K562 (cell line): ENCODE data around the gene SOX6. TPM values are rescaled to one million over a fixed set of nuclear protein-coding genes. Genes with fewer than 3 reads are reported as not detected.

Source experiments
- ATAC-seq: fragments of 200-7000 bp; cut with Tn5 transposase; 3 replicates; pipeline ENCODE4 v1.9.1; 2020; ENCODE audit warnings: moderate library complexity
- BruUV-seq: library from RNA; stranded (reverse); fragments of 400-500 nt; replicated peaks from 2 replicates; lab custom pipeline; 2021; lab: Mats Ljungman, UMichigan
- CTCF ChIA-PET: fragments of 300-600 bp; formaldehyde crosslinking; extraction: SDS; loops from one replicate; lab custom pipeline; 2021; ENCODE audit warnings: low intra/inter-chr PET ratio; lab: Yijun Ruan, JAX
- POLR2A ChIA-PET: fragments of 300-600, 350-650 bp; sonication (Branson Sonifier 250); formaldehyde crosslinking; extraction: SDS; loops from one replicate; lab custom pipeline; 2021; ENCODE audit warnings: antibody characterized with exemption, inconsistent platforms; lab: Yijun Ruan, JAX
- DNase-seq, 4 experiments: peaks; one replicate each; pipeline versions ENCODE4 v3.0.0 to v3.0.0-alpha.2; 2011 to 2018; ENCODE audit warnings: low spot score in 3 of 4, mixed read lengths in 3 of 4; ENCODE audit errors: extremely low read depth in 1 of 4
- FAIRE-seq: peaks from 2 replicates; lab custom pipeline; 2011; peaks lifted over from hg19 to GRCh38; lab: Jason Lieb, UNC
- H2AFZ ChIP-seq: 2 replicates; pipeline ENCODE4 v1.6.0; 2011; ENCODE audit warnings: low read depth, low read length, control low read depth, inconsistent platforms
- H3K27ac ChIP-seq: fragments of 200-600 bp; 3 replicates; pipeline ENCODE4 v1.8.0; 2011; ENCODE audit warnings: low read depth, mild to moderate bottlenecking, control low read depth, inconsistent platforms, low read length, moderate library complexity, mixed read lengths; ENCODE audit errors: extremely low read depth
- H3K27me3 ChIP-seq, 2 experiments: fragments of 300-600 bp in 1 of 2; 2 replicates in 1 of 2; 3 replicates in 1 of 2; pipeline versions ENCODE4 v1.6.0 to v1.8.0; 2011; ENCODE audit warnings: inconsistent platforms in 2 of 2, low read length in 2 of 2, mild to moderate bottlenecking in 1 of 2, mixed read lengths in 1 of 2, moderate library complexity in 1 of 2; ENCODE audit not compliant: control insufficient read depth in 2 of 2, insufficient read depth in 2 of 2
- H3K36me3 ChIP-seq: fragments of 300-600 bp; 3 replicates; pipeline ENCODE4 v1.8.0; 2011; ENCODE audit warnings: mild to moderate bottlenecking, low read length, inconsistent platforms; ENCODE audit not compliant: control insufficient read depth, insufficient read depth
- H3K4me1 ChIP-seq, 2 experiments: fragments of 200-600 bp in 1 of 2; replicated peaks in 1 of 2; 2 replicates in 1 of 2; 3 replicates in 1 of 2; pipeline versions ENCODE4 v1.5.1 to v1.8.0; 2011; ENCODE audit warnings: inconsistent platforms in 2 of 2, low read length in 2 of 2, mild to moderate bottlenecking in 1 of 2, mixed read lengths in 1 of 2, moderate library complexity in 1 of 2; ENCODE audit not compliant: control insufficient read depth in 2 of 2, insufficient read depth in 2 of 2
- H3K4me2 ChIP-seq: 2 replicates; pipeline ENCODE4 v1.6.1; 2011; ENCODE audit warnings: low read length, control low read depth, inconsistent platforms, mixed read lengths; ENCODE audit not compliant: insufficient read depth
- H3K4me3 ChIP-seq: fragments of 200-600 bp; sonication (generic), shearing (Covaris generic); 2 replicates; pipeline ENCODE4 v1.5.1; 2016; ENCODE audit warnings: control low read depth, inconsistent platforms
- H3K79me2 ChIP-seq: fragments of 200-600 bp; 3 replicates; pipeline ENCODE4 v1.8.0; 2011; ENCODE audit warnings: low read length, inconsistent platforms; ENCODE audit not compliant: control insufficient read depth, insufficient read depth
- H3K9ac ChIP-seq, 2 experiments: 2 replicates each; pipeline versions ENCODE4 v1.6.0 to v1.6.1; 2011; ENCODE audit warnings: low read depth in 2 of 2, low read length in 2 of 2, control low read depth in 1 of 2, inconsistent platforms in 1 of 2, mild to moderate bottlenecking in 1 of 2, mixed read lengths in 1 of 2; ENCODE audit not compliant: insufficient read depth in 1 of 2
- H3K9me1 ChIP-seq: one replicate; pipeline ENCODE4 v1.6.0; 2011; ENCODE audit warnings: inconsistent platforms, mild to moderate bottlenecking, low read length, moderate library complexity; ENCODE audit not compliant: control insufficient read depth, insufficient read depth
- H3K9me3 ChIP-seq: replicated peaks from 2 replicates; pipeline ENCODE4 v1.5.1; 2011; ENCODE audit warnings: low read depth, low read length, inconsistent platforms; ENCODE audit not compliant: control insufficient read depth, insufficient read depth
- H4K20me1 ChIP-seq: replicated peaks from 2 replicates; pipeline ENCODE4 v1.6.1; 2011; ENCODE audit warnings: low read length, inconsistent platforms, mixed read lengths; ENCODE audit not compliant: control insufficient read depth, insufficient read depth
- CBFA2T3 ChIP-seq: fragments of 450-650 bp; IDR thresholded peaks from 2 replicates; pipeline ENCODE4 v1.6.1; 2017
- CEBPB ChIP-seq: fragments of 450-650 bp; IDR thresholded peaks from 2 replicates; pipeline ENCODE4 v1.6.1; 2016; ENCODE audit warnings: missing genetic modification characterization, missing compliant biosample characterization
- DPF2 ChIP-seq: fragments of 450-650 bp; IDR thresholded peaks from 2 replicates; pipeline ENCODE4 v1.6.1; 2016
- KDM1A ChIP-seq, 2 experiments: fragments of 450-650 bp; IDR thresholded peaks; 2 replicates each; pipeline ENCODE4 v1.6.1; 2016; ENCODE audit warnings: mild to moderate bottlenecking in 2 of 2
- POLR2H ChIP-seq: IDR thresholded peaks from 2 replicates; pipeline ENCODE4 v1.6.1; 2016; ENCODE audit warnings: missing genetic modification characterization, low read depth, mild to moderate bottlenecking, control low read depth, missing compliant biosample characterization, moderate library complexity
- SMAD2 ChIP-seq: fragments of 150-350 bp; IDR thresholded peaks from 2 replicates; pipeline ENCODE4 v1.6.1; 2014; ENCODE audit warnings: low read depth, mild to moderate bottlenecking, low read length
- ZBTB8A ChIP-seq: fragments of 450-650 bp; IDR thresholded peaks from 2 replicates; pipeline ENCODE4 v1.6.1; 2018; ENCODE audit warnings: mild to moderate bottlenecking, moderate library complexity; ENCODE audit not compliant: partially characterized antibody
- ZNF3 ChIP-seq: fragments of 250-450 bp; sonication (Bioruptor Pico); IDR thresholded peaks from 2 replicates; pipeline ENCODE4 v1.5.0; 2021; ENCODE audit warnings: mild to moderate bottlenecking, moderate library complexity
- in situ Hi-C: fragments of 300-500 bp; cut with MboI; formaldehyde crosslinking; loops from 4 replicates; pipeline ENCODE4 v1.15.0; 2018; ENCODE audit warnings: inconsistent platforms, mixed read lengths
- intact Hi-C: fragments of 100-400 bp; cut with micrococcal nuclease; formaldehyde crosslinking; loops from 2 replicates; pipeline ENCODE4 v1.14.2; 2022
- polyA plus RNA-seq, 8 experiments: library from polyadenylated mRNA; depleted of rRNA in 4 of 8; stranded (reverse) in 5 of 8; unstranded in 3 of 8; fragments of >200 nt; fragmentation: Nextera tagmentation in 2 of 8; fragmentation: Illumina TruSeq in 1 of 8; extraction: Ambion mirVana in 2 of 8; extraction: Trizol in 1 of 8; gene quantifications; 2 replicates each; pipeline versions ENCODE4 v1.2.1 to v1.2.3, GENCODE V29; 2011 to 2014; ENCODE audit warnings: inconsistent platforms in 1 of 8, missing spikeins in 1 of 8
- total RNA-seq, 7 experiments: library from RNA; depleted of rRNA in 6 of 7; stranded (reverse); fragments of >200 nt in 6 of 7; fragmentation: Illumina TruSeq in 2 of 7; extraction: Trizol in 2 of 7; gene quantifications; 2 replicates each; pipeline versions ENCODE4 v1.2.1 to v1.2.3, GENCODE V29; 2011 to 2021; ENCODE audit warnings: low replicate concordance in 1 of 7
- TF ChIP-seq, protein P1 (sequence below), 2 experiments: fragments of 250-450 bp in 1 of 2; fragments of 450-650 bp in 1 of 2; sonication (Bioruptor Pico) in 1 of 2; IDR thresholded peaks; 2 replicates each; pipeline versions ENCODE4 v1.6.1 to v1.8.0; 2016 to 2021; ENCODE audit warnings: mild to moderate bottlenecking in 2 of 2, moderate library complexity in 2 of 2, missing compliant biosample characterization in 1 of 2, missing genetic modification characterization in 1 of 2
- TF ChIP-seq, protein P2 (sequence below): fragments of 450-650 bp; IDR thresholded peaks from 2 replicates; pipeline ENCODE4 v1.6.1; 2016; ENCODE audit warnings: missing biosample characterization, missing genetic modification characterization
- TF ChIP-seq, protein P3 (sequence below): sonication (generic); formaldehyde crosslinking; IDR thresholded peaks from 2 replicates; pipeline ENCODE4 v1.8.0; 2022; ENCODE audit warnings: mild to moderate bottlenecking, missing genetic modification reagents
- TF ChIP-seq, protein P4 (sequence below): sonication (generic); formaldehyde crosslinking; IDR thresholded peaks from 2 replicates; pipeline ENCODE4 v1.8.1; 2022; ENCODE audit warnings: missing genetic modification reagents

The SOX6 gene
- total and polyA plus RNA-seq, 9 of the 15 experiments (the other 6 are each of a cell fraction or from before 2014, with no cell fraction given): 0.89 to 8.7 (median 5.7) TPM

DNA sequence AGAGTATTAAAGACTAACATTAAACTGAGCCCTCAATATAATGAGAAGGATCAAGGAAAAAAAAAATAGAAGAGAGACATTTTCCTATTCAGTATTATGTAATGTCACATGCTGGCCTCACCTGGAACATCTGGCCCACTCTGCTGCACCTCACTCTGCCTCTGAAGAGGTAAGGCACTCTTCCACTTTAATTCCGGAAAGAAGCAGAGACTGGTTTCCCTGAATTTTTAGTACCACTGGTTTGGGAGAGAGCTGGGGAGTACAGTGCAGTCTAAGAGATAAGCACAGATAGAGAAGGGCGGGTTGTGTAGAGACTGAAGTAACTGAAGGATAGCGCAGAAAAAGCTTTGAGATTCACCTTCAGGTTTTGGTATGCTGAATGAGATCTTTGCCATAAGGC lies 178.7 kb downstream of the SOX6 start (continued):
- TF ChIP-seq KDM1A (IDR thresholded peaks at IDR 0.05): 0 out of 4 replicates have a peak, but pooled peaks of 1 of the 2 experiments have one; percentile 30
- 0 out of 2 replicates have a peak, but pooled peaks have one; percentile 52 for TF ChIP-seq DPF2
- peak; percentile 74 for TF ChIP-seq CEBPB (tag)
- TF ChIP-seq CBFA2T3: peak; percentile 53
- TF ChIP-seq, all 486 proteins: peak for 10

DNA sequence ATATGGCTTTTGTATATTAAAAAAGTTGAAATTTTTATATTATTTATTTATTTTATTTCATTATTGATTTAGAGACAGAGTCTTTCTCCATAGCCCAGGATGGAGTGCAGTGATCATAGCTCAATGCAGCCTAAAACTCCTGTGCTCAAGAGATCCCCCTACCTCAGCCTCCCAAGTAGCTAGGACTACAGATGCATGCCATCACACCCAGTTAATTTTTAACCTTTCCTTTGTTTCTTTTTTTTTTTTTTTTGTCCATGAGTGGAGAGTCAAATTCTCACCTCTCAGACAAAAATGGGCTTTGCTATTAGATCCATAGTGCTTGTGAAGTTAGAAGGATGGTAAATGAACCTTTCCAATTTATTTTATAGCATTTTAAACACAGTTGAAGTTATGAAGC lies 182.5 kb downstream of the SOX6 start:
- Histone ChIP-seq H3K27ac (no peak overlapping the region), H3K9ac (no peak overlapping the region), H3K4me1 (peaks cover 0 to 8% of the 10 kb centered on the region in 2 experiments; a peak in 2 of 5 replicates), H3K4me3 (no peak overlapping the region), H2AFZ (no peak overlapping the region), H3K9me3 (no peaks in the 10 kb centered on the region), H3K27me3 (no peaks in the 10 kb centered on the region), H3K9me1 (no peaks in the 10 kb centered on the region), H3K36me3 (no peaks in the 10 kb centered on the region), H3K79me2 (no peaks in the 10 kb centered on the region), H4K20me1 (no peaks in the 10 kb centered on the region), H3K4me2 (no peak overlapping the region)
- CTCF ChIA-PET: no interaction called here
- TF ChIP-seq SMAD2 (no peak), POLR2H (no peak), ZNF3 (CRISPR knock-in tag) (no peak), ZBTB8A (no peak)
- TF ChIP-seq, protein P1, sequence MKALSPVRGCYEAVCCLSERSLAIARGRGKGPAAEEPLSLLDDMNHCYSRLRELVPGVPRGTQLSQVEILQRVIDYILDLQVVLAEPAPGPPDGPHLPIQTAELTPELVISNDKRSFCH (CRISPR knock-in tag; IDR thresholded peaks at IDR 0.05): no peak
- TF ChIP-seq, protein P1 (tag; IDR thresholded peaks at IDR 0.05): no peak
- TF ChIP-seq, protein P2, sequence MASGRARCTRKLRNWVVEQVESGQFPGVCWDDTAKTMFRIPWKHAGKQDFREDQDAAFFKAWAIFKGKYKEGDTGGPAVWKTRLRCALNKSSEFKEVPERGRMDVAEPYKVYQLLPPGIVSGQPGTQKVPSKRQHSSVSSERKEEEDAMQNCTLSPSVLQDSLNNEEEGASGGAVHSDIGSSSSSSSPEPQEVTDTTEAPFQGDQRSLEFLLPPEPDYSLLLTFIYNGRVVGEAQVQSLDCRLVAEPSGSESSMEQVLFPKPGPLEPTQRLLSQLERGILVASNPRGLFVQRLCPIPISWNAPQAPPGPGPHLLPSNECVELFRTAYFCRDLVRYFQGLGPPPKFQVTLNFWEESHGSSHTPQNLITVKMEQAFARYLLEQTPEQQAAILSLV: no peak
- TF ChIP-seq, protein P3, sequence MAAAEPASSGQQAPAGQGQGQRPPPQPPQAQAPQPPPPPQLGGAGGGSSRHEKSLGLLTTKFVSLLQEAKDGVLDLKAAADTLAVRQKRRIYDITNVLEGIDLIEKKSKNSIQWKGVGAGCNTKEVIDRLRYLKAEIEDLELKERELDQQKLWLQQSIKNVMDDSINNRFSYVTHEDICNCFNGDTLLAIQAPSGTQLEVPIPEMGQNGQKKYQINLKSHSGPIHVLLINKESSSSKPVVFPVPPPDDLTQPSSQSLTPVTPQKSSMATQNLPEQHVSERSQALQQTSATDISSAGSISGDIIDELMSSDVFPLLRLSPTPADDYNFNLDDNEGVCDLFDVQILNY (CRISPR knock-in tag): no peak
- TF ChIP-seq, protein P4, sequence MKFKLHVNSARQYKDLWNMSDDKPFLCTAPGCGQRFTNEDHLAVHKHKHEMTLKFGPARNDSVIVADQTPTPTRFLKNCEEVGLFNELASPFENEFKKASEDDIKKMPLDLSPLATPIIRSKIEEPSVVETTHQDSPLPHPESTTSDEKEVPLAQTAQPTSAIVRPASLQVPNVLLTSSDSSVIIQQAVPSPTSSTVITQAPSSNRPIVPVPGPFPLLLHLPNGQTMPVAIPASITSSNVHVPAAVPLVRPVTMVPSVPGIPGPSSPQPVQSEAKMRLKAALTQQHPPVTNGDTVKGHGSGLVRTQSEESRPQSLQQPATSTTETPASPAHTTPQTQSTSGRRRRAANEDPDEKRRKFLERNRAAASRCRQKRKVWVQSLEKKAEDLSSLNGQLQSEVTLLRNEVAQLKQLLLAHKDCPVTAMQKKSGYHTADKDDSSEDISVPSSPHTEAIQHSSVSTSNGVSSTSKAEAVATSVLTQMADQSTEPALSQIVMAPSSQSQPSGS (CRISPR knock-in tag): no peak
- in situ Hi-C loops (no loop called here), intact Hi-C loops (no loop called here)
- POLR2A ChIA-PET: interaction anchor here (0.6 kb wide), 1 partner anchor 291 kb away, joined by 3 read pairs; no protein-coding TSS in a partner anchor
- BruUV-seq: no TSS peak
- ATAC-seq (no peak), FAIRE-seq (no peak), DNase-seq (no peak)
